ENCODE results near the gene RASEF. TPM values are rescaled to one million over a fixed set of nuclear protein-coding genes. Genes with fewer than 3 reads are reported as not detected.

Gene RASEF
- total RNA-seq, 1 donor from 2014 or later = 7.6 TPM

- TF ChIP-seq, protein P1, sequence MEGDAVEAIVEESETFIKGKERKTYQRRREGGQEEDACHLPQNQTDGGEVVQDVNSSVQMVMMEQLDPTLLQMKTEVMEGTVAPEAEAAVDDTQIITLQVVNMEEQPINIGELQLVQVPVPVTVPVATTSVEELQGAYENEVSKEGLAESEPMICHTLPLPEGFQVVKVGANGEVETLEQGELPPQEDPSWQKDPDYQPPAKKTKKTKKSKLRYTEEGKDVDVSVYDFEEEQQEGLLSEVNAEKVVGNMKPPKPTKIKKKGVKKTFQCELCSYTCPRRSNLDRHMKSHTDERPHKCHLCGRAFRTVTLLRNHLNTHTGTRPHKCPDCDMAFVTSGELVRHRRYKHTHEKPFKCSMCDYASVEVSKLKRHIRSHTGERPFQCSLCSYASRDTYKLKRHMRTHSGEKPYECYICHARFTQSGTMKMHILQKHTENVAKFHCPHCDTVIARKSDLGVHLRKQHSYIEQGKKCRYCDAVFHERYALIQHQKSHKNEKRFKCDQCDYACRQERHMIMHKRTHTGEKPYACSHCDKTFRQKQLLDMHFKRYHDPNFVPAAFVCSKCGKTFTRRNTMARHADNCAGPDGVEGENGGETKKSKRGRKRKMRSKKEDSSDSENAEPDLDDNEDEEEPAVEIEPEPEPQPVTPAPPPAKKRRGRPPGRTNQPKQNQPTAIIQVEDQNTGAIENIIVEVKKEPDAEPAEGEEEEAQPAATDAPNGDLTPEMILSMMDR (IDR thresholded peaks at IDR 0.05) = no peak
- TF ChIP-seq POLR2A (IDR thresholded peaks at IDR 0.05) (no peak), POLR2AphosphoS5 (IDR thresholded peaks at IDR 0.05; ENCODE audit: insufficient read depth in 1 of 2, low read depth in 1 of 2) (no peak)
- no peaks in the 10 kb centered on the region for H3K36me3 ChIP-seq
- H3K4me1 ChIP-seq = no peaks in the 10 kb centered on the region
- DNase-seq (ENCODE audit: extremely low spot score in 2 of 2) = no peak
- no peaks in the 10 kb centered on the region for H3K27me3 ChIP-seq
- intact Hi-C loops (cut with DNase I) = no loop called here
- no peak overlapping the region for H3K4me3 ChIP-seq
- no peak overlapping the region for H3K27ac ChIP-seq
- no peaks in the 10 kb centered on the region for H3K9me3 ChIP-seq
These were observed 8.7 kb upstream of the RASEF start for GRCh38 chr9:83071626-83072025.

GRCh38 chr9:83070261-83070660 is 7.3 kb upstream of the RASEF start:
- H3K4me1 ChIP-seq = no peaks in the 10 kb centered on the region
- no peaks in the 10 kb centered on the region for H3K9me3 ChIP-seq
- no peaks in the 10 kb centered on the region for H3K27me3 ChIP-seq
- TF ChIP-seq POLR2AphosphoS5 (IDR thresholded peaks at IDR 0.05; ENCODE audit: insufficient read depth in 1 of 2, low read depth in 1 of 2) (no peak), POLR2A (IDR thresholded peaks at IDR 0.05) (no peak)
- TF ChIP-seq, protein P1 (IDR thresholded peaks at IDR 0.05) = no peak
- H3K27ac ChIP-seq = no peak overlapping the region
- intact Hi-C loops (cut with DNase I) = no loop called here
- no peaks in the 10 kb centered on the region for H3K36me3 ChIP-seq
- no peak overlapping the region for H3K4me3 ChIP-seq
- DNase-seq (ENCODE audit: extremely low spot score in 2 of 2) = no peak

- intact Hi-C loops (cut with DNase I) = no loop called here
- H3K4me1 ChIP-seq = no peaks in the 10 kb centered on the region
These were observed 6.7 kb upstream of the RASEF start for GRCh38 chr9:83069651-83070050.

GRCh38 chr9:83068414-83068813 is 5.5 kb upstream of the RASEF start:
- H3K9me3 ChIP-seq = no peaks in the 10 kb centered on the region
- no peaks in the 10 kb centered on the region for H3K36me3 ChIP-seq
- H3K4me1 ChIP-seq = no peaks in the 10 kb centered on the region
- H3K27me3 ChIP-seq = no peaks in the 10 kb centered on the region
- no peak overlapping the region for H3K4me3 ChIP-seq
- H3K27ac ChIP-seq = no peak overlapping the region
- DNase-seq (ENCODE audit: extremely low spot score in 2 of 2) = no peak
- no peak for TF ChIP-seq POLR2AphosphoS5 (IDR thresholded peaks at IDR 0.05; ENCODE audit: insufficient read depth in 1 of 2, low read depth in 1 of 2)
- TF ChIP-seq POLR2A (IDR thresholded peaks at IDR 0.05) = no peak
- TF ChIP-seq, protein P1 (IDR thresholded peaks at IDR 0.05) = no peak
- intact Hi-C loops (cut with DNase I) = no loop called here

More at GRCh38 chr9:83069651-83070050, 6.7 kb upstream of the RASEF start:
- Histone ChIP-seq H3K4me3 (no peak overlapping the region), H3K27me3 (no peaks in the 10 kb centered on the region), H3K9me3 (no peaks in the 10 kb centered on the region), H3K36me3 (no peaks in the 10 kb centered on the region), H3K27ac (no peak overlapping the region)
- no peak for TF ChIP-seq POLR2AphosphoS5 (IDR thresholded peaks at IDR 0.05; ENCODE audit: insufficient read depth in 1 of 2, low read depth in 1 of 2)
- TF ChIP-seq POLR2A (IDR thresholded peaks at IDR 0.05) = no peak
- TF ChIP-seq, protein P1 (IDR thresholded peaks at IDR 0.05) = no peak
- DNase-seq (ENCODE audit: extremely low spot score in 2 of 2) = no peak

- Histone ChIP-seq H3K4me3 (no peak overlapping the region), H3K4me1 (peaks cover 8% of the 10 kb centered on the region), H3K9me3 (no peaks in the 10 kb centered on the region), H3K27ac (no peak overlapping the region), H3K27me3 (no peaks in the 10 kb centered on the region), H3K36me3 (no peaks in the 10 kb centered on the region)
- no peak for TF ChIP-seq POLR2AphosphoS5 (IDR thresholded peaks at IDR 0.05; ENCODE audit: insufficient read depth in 1 of 2, low read depth in 1 of 2)
- no peak for TF ChIP-seq POLR2A (IDR thresholded peaks at IDR 0.05)
- TF ChIP-seq, protein P1 (IDR thresholded peaks at IDR 0.05) = no peak
- no peak for DNase-seq (ENCODE audit: extremely low spot score in 2 of 2)
- intact Hi-C loops (cut with DNase I) = no loop called here
These were observed 4.6 kb upstream of the RASEF start for GRCh38 chr9:83067579-83067978.
